GM12878 (cell line): Measurements from ENCODE around the gene GNB3. TPM values are rescaled to one million over a fixed set of nuclear protein-coding genes. Genes with fewer than 3 reads are reported as not detected.

Experiments
- ATF7 ChIP-seq: fragments of 450-650 bp; IDR thresholded peaks from 2 replicates; pipeline ENCODE4 v1.6.1; 2016; ENCODE audit warnings: low read depth, mild to moderate bottlenecking
- BMI1 ChIP-seq: fragments of 450-650 bp; IDR thresholded peaks from 2 replicates; pipeline ENCODE4 v1.6.1; 2016; ENCODE audit warnings: mild to moderate bottlenecking, moderate library complexity, borderline replicate concordance
- CBX5 ChIP-seq: sonication (generic); IDR thresholded peaks from 2 replicates; pipeline ENCODE4 v1.6.1; 2016; ENCODE audit warnings: low read depth, moderate library complexity, mild to moderate bottlenecking, inconsistent platforms
- CEBPZ ChIP-seq: fragments of 150-350 bp; IDR thresholded peaks from 2 replicates; pipeline ENCODE4 v1.6.1; 2016; ENCODE audit warnings: low read depth, low read length
- CHD2 ChIP-seq: IDR thresholded peaks from 2 replicates; pipeline ENCODE4 v1.6.1; 2011; ENCODE audit warnings: low read depth, low read length, improper control_type of control experiment, borderline replicate concordance
- CREM ChIP-seq: IDR thresholded peaks from 2 replicates; pipeline ENCODE4 v1.6.1; 2014; ENCODE audit warnings: antibody characterized with exemption, low read depth
- CTCF ChIP-seq, 3 experiments: IDR thresholded peaks in 2 of 3; conservative IDR thresholded peaks in 1 of 3; 2 replicates each; pipeline ENCODE4 v1.5.1; 2011; ENCODE audit warnings: low read depth in 3 of 3, low read length in 3 of 3, mild to moderate bottlenecking in 3 of 3, control low read depth in 2 of 3, moderate library complexity in 2 of 3, inconsistent platforms in 1 of 3, mixed read lengths in 1 of 3; ENCODE audit not compliant: control insufficient read depth in 2 of 3, insufficient read depth in 1 of 3; ENCODE audit errors: extremely low read depth in 1 of 3
- EZH2 ChIP-seq: IDR thresholded peaks from 2 replicates; pipeline ENCODE4 v1.6.1; 2012; ENCODE audit warnings: low read depth, mild to moderate bottlenecking, control low read depth, inconsistent platforms, low read length, borderline replicate concordance; ENCODE audit not compliant: control insufficient read depth
- MAX ChIP-seq: IDR thresholded peaks from 2 replicates; pipeline ENCODE4 v1.6.1; 2012; ENCODE audit warnings: low read depth, low read length, improper control_type of control experiment
- MTA2 ChIP-seq: fragments of 450-650 bp; IDR thresholded peaks from 2 replicates; pipeline ENCODE4 v1.6.1; 2016; ENCODE audit warnings: low read depth, mild to moderate bottlenecking, moderate library complexity
- NR2C1 ChIP-seq: fragments of 450-650 bp; IDR thresholded peaks from 2 replicates; pipeline ENCODE4 v1.6.1; 2017; ENCODE audit warnings: antibody characterized with exemption, mild to moderate bottlenecking, moderate library complexity
- PKNOX1 ChIP-seq: fragments of 450-650 bp; IDR thresholded peaks from 2 replicates; pipeline ENCODE4 v1.6.1; 2016; ENCODE audit warnings: mild to moderate bottlenecking
- RFX5 ChIP-seq: IDR thresholded peaks from 2 replicates; pipeline ENCODE4 v1.6.1; 2011; ENCODE audit warnings: low read depth, low read length, improper control_type of control experiment
- SREBF2 ChIP-seq: IDR thresholded peaks from 2 replicates; pipeline ENCODE4 v1.6.1; 2012; ENCODE audit warnings: mild to moderate bottlenecking, low read length
- TCF7 ChIP-seq: IDR thresholded peaks from 2 replicates; pipeline ENCODE4 v1.6.1; 2014; ENCODE audit warnings: antibody characterized with exemption, borderline replicate concordance
- ZSCAN29 ChIP-seq: fragments of 450-650 bp; IDR thresholded peaks from 2 replicates; pipeline ENCODE4 v1.6.1; 2017; ENCODE audit warnings: mild to moderate bottlenecking, moderate library complexity
- polyA plus RNA-seq, 11 experiments: library from polyadenylated mRNA; depleted of rRNA in 4 of 11; unstranded in 6 of 11; stranded (reverse) in 5 of 11; fragments of >200 nt; fragmentation: Nextera tagmentation in 4 of 11; fragmentation: Illumina TruSeq in 1 of 11; extraction: Ambion mirVana in 4 of 11; extraction: Trizol in 1 of 11; gene quantifications; 1 replicate in 1 of 11; 2 replicates in 10 of 11; pipeline versions ENCODE4 v1.2.1 to v1.2.3, GENCODE V29; 2011 to 2016; ENCODE audit warnings: inconsistent platforms in 2 of 11, missing spikeins in 2 of 11, low read depth in 1 of 11
- total RNA-seq, 4 experiments: library from RNA; depleted of rRNA in 3 of 4; stranded (reverse); fragments of >200 nt in 3 of 4; fragmentation: Illumina TruSeq in 1 of 4; extraction: Trizol in 1 of 4; gene quantifications; 2 replicates each; pipeline versions ENCODE4 v1.2.1 to v1.2.3, GENCODE V29; 2013 to 2021
- TF ChIP-seq, protein P1 (sequence below): fragments of 450-650 bp; IDR thresholded peaks from 2 replicates; pipeline ENCODE4 v1.6.1; 2017; ENCODE audit warnings: antibody characterized with exemption, mild to moderate bottlenecking, moderate library complexity

The GNB3 gene
- total and polyA plus RNA-seq, 10 of the 15 experiments (the other 5 are each of a cell fraction or from before 2014, with no cell fraction given), result 0.05 to 1.1 (median 0.36) TPM

GRCh38 chr12:6851921-6852650 lies 11.4 kb downstream of the GNB3 start, which contains the start of gene USP5 (continued):
- TF ChIP-seq EZH2 (no peak), MAX (peak; percentile 31), BMI1 (no peak), CBX5 (no peak), TCF7 (no peak), ATF7 (peak; percentile 66), ZSCAN29 (no peak), CTCF (IDR thresholded peaks at IDR 0.05 in 2 of 3, conservative IDR thresholded peaks at IDR 0.05 in 1 of 3; ENCODE audit: control insufficient read depth in 2 of 3, extremely low read depth in 1 of 3, insufficient read depth in 1 of 3, low read depth in 3 of 3, low read length in 3 of 3) (no peak), RFX5 (no peak), CREM (peak; percentile 99), NR2C1 (peak; percentile 95), SREBF2 (no peak), MTA2 (no peak; the same call in 1 of the 2 replicates), CEBPZ (peak; percentile 71), PKNOX1 (peak; percentile 98), CHD2 (peak; percentile 92)
- TF ChIP-seq, protein P1, sequence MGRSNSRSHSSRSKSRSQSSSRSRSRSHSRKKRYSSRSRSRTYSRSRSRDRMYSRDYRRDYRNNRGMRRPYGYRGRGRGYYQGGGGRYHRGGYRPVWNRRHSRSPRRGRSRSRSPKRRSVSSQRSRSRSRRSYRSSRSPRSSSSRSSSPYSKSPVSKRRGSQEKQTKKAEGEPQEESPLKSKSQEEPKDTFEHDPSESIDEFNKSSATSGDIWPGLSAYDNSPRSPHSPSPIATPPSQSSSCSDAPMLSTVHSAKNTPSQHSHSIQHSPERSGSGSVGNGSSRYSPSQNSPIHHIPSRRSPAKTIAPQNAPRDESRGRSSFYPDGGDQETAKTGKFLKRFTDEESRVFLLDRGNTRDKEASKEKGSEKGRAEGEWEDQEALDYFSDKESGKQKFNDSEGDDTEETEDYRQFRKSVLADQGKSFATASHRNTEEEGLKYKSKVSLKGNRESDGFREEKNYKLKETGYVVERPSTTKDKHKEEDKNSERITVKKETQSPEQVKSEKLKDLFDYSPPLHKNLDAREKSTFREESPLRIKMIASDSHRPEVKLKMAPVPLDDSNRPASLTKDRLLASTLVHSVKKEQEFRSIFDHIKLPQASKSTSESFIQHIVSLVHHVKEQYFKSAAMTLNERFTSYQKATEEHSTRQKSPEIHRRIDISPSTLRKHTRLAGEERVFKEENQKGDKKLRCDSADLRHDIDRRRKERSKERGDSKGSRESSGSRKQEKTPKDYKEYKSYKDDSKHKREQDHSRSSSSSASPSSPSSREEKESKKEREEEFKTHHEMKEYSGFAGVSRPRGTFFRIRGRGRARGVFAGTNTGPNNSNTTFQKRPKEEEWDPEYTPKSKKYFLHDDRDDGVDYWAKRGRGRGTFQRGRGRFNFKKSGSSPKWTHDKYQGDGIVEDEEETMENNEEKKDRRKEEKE, result no peak
